Activated T-helper 1 cell treated with anti-CD3 and anti-CD28 coated beads, Interleukin-12 subunit alpha, Interleukin-12 subunit beta, Interleukin-2, Interleukin-4 antibody, amounts not matched to agents 30 ng/mL and 10 ng/mL and 1 ng/mL, durations not matched to agents 14 hours and 24 hours and 36 hours (primary cell): Measurements from ENCODE around the gene LAMB1. TPM values are rescaled to one million over a fixed set of nuclear protein-coding genes. Genes with fewer than 3 reads are reported as not detected.

Experiments used
- DNase-seq: peaks from one replicate; pipeline ENCODE4 v3.0.0; 2021; ENCODE audit warnings: low spot score
- H3K27ac Mint-ChIP-seq: one replicate; pipeline ENCODE4 v1.8.0; 2021; ENCODE audit warnings: mild to moderate bottlenecking, mixed read lengths
- H3K27me3 Mint-ChIP-seq: one replicate; pipeline ENCODE4 v1.8.0; 2022; ENCODE audit warnings: mild to moderate bottlenecking, moderate library complexity, mixed read lengths; ENCODE audit not compliant: insufficient read depth
- H3K36me3 Mint-ChIP-seq: one replicate; pipeline ENCODE4 v1.8.0; 2021; ENCODE audit warnings: low read depth, mixed read lengths
- H3K4me1 Mint-ChIP-seq: one replicate; pipeline ENCODE4 v1.8.0; 2021; ENCODE audit warnings: low read depth, mixed read lengths
- H3K4me3 Mint-ChIP-seq: one replicate; pipeline ENCODE4 v1.8.0; 2021; ENCODE audit warnings: mild to moderate bottlenecking, moderate library complexity, mixed read lengths
- H3K9me3 Mint-ChIP-seq: one replicate; pipeline ENCODE4 v1.8.0; 2021; ENCODE audit warnings: mixed read lengths
- intact Hi-C: fragments of 100-400 bp; cut with micrococcal nuclease; formaldehyde crosslinking; loops from one replicate; pipeline ENCODE4 v1.15.1; 2024
- total RNA-seq: library from RNA; stranded (reverse); gene quantifications from 2 replicates; pipeline ENCODE4 v1.2.3, GENCODE V29; 2022

LAMB1 gene
- total RNA-seq, 1 donor from 2014 or later: not detected

DNA sequence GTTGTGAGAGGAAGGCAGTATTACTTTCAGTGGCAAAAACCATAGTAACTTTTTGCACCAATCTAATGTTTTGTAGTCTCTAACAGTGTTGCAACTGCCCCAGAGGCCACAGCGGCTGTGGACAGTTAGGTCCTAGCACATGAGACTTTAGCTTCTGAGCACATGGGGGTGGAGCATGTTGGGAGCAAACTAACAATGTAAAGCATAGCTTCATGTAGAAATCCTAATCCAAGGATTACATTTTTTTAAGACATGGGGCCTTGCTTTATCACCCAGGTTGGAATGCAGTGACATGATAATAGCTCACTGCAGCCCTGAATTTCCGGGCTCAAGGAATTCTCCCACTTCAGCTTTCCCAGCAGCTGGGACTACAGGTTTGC lies 49.0 kb downstream of the LAMB1 start:
- no peaks in the 10 kb centered on the region for H3K36me3 Mint-ChIP-seq
- no peak for DNase-seq
- H3K4me1 Mint-ChIP-seq: no peaks in the 10 kb centered on the region
- intact Hi-C loops: no loop called here
- no peaks in the 10 kb centered on the region for H3K9me3 Mint-ChIP-seq
- H3K27me3 Mint-ChIP-seq: peaks cover 6% of the 10 kb centered on the region
- no peak overlapping the region for H3K27ac Mint-ChIP-seq
- no peak overlapping the region for H3K4me3 Mint-ChIP-seq

DNA sequence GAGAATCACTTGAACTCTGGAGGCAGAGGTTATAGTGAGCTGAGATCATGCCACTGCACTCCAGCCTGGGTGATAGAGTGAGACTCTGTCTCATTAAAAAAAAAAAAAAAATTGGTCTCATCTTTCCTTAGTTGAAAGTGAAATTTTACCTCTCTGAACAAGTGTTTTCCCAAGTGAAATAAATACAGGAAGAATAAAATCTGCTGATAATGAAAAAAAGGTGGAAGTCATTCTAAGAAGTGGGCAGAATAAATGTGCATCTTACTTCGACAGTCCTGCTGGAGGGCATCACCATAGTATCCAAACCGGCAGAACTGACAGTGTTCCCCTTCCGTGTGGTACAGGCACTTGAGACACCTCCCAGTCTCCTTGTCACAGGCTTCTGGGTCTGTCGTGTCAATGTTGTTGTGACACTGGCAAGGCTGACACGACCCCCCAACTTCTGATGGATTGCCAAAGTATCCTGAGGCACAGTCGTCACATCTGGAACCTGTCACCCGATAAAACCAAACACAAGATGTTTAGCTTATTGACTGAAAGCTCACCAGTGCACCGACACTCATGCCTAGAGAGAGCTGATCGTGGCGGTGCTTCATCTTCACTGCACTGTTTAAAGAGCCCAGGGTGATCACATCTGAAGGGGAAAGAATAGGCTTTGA lies 49.6 kb downstream of the LAMB1 start:
- no peaks in the 10 kb centered on the region for H3K9me3 Mint-ChIP-seq
- no peaks in the 10 kb centered on the region for H3K4me1 Mint-ChIP-seq
- H3K27ac Mint-ChIP-seq: no peak overlapping the region
- no peaks in the 10 kb centered on the region for H3K36me3 Mint-ChIP-seq
- intact Hi-C loops: no loop called here
- DNase-seq: no peak
- no peak overlapping the region for H3K4me3 Mint-ChIP-seq
- peaks cover 2% of the 10 kb centered on the region for H3K27me3 Mint-ChIP-seq

DNA sequence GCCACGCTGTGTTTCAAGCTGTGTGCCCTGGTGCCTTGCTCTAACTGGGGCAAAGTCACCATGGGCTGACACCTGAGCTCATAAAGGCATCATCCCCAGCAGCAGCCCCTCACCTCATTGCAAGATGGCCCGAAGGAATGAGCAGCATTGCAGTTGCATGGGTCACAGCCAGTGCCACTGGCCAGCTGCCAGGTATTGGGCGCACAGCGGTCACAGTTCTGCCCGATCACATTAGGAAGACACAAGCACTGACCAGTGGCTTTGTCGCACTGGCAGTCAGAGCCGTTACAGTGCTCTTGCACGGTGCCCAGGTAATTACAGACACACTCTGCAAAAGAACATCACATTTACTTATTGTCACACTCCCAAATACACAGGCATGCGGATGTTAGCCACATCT lies 51.1 kb downstream of the LAMB1 start:
- Mint-ChIP-seq H3K4me1 (no peaks in the 10 kb centered on the region), H3K9me3 (no peaks in the 10 kb centered on the region), H3K36me3 (no peaks in the 10 kb centered on the region), H3K4me3 (no peak overlapping the region), H3K27me3 (no peaks in the 10 kb centered on the region), H3K27ac (no peak overlapping the region)
- intact Hi-C loops: no loop called here
- no peak for DNase-seq

DNA sequence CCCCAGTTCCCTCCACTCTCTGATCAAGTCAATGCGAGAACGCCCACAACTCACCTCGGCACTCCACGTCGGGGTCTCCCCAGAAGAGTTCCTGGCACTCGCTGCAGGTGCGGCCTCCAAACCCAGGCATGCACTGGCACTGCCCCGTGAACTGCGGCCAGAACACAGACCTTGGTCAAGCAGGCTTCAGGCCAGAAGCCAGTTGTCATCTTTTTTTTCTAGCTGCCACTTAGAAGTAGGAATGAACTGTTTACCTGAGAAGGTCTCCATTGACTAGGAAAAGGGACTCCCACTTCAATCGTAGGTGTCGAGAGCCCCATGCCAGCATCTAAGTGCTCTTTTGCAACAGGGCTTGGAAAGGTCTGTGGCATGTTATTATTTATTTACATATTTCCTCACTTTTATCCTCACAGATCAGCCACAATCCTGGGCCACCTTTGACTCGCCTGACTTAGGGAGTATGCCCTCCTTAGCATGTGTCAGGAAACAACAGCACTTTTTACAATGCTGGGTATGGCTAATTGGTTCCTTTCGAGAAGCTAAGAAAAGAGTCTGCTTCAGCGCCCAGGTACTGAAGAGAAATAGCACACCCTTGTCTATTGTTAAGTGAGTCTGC lies 51.7 kb downstream of the LAMB1 start:
- no peaks in the 10 kb centered on the region for H3K4me1 Mint-ChIP-seq
- no peak overlapping the region for H3K4me3 Mint-ChIP-seq
- H3K36me3 Mint-ChIP-seq: no peaks in the 10 kb centered on the region
- DNase-seq: no peak
- H3K9me3 Mint-ChIP-seq: no peaks in the 10 kb centered on the region
- H3K27ac Mint-ChIP-seq: no peak overlapping the region
- H3K27me3 Mint-ChIP-seq: no peaks in the 10 kb centered on the region
- intact Hi-C loops: no loop called here

DNA sequence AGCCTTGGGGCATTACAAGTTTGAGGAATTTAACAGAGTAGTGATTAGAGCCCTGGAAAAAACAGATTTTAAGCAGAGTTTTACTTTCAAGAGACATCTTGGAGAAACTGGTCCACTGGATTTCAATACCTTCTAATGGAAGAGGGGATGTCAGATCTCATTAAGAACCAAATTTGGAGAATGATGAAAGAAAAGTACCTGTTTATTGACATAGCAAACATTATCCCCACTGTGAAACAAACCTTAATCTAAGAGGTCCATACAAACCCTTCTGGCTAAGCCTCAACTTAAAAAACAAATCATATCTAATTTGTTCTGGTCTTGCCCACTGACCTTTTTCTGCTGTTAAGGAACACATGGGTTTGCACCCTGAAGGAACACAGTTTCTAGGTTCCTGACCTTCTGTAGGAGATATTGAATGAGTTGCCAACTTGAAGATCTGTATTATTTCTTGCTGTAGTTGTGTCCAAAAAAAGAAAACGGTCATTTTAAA lies 53.5 kb downstream of the LAMB1 start:
- Mint-ChIP-seq H3K36me3 (no peaks in the 10 kb centered on the region), H3K27me3 (no peaks in the 10 kb centered on the region), H3K9me3 (no peaks in the 10 kb centered on the region), H3K27ac (no peak overlapping the region), H3K4me3 (no peak overlapping the region), H3K4me1 (no peaks in the 10 kb centered on the region)
- intact Hi-C loops: no loop called here
- DNase-seq: no peak

DNA sequence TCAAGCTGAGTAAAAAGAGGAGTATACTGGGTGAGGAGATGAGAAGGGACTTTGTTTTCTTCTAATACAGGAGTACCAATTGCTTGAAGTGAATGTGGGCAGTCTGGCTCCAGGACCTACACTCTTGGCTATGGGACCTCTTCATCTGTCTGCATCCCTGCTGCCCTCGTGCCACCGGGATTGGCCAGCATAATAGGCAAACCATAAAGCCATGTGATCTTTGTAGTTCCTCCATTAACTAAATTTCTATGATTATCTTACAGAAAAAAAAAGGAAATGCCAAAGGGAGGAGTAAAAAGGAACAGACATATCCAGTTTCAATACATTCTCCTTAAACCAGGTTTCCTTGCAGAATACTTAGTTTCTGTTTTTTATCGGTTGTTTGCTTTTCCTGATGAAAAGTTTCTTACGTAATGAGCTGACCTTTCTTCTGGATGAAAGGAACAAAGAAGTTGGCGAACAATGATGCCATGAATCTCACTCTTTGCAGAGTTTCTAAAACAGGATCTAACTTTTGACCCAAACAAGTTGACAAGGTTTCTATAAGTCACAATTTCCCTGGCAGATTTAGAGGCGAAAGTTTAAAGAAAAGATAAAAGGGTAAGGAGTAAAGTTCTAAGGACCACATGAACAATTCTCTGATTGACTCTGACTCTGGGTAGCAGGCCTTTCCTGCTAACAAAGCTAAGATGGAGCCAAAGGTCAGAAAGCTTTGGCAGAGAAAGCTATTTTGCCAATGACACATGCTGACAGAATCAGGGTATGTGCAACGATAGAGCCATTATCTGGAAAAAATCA lies 54.1 kb downstream of the LAMB1 start:
- H3K9me3 Mint-ChIP-seq: no peaks in the 10 kb centered on the region
- DNase-seq: no peak
- no peaks in the 10 kb centered on the region for H3K27me3 Mint-ChIP-seq
- no peak overlapping the region for H3K4me3 Mint-ChIP-seq
- no peaks in the 10 kb centered on the region for H3K4me1 Mint-ChIP-seq
- intact Hi-C loops: no loop called here
- H3K36me3 Mint-ChIP-seq: no peaks in the 10 kb centered on the region
- H3K27ac Mint-ChIP-seq: no peak overlapping the region

DNA sequence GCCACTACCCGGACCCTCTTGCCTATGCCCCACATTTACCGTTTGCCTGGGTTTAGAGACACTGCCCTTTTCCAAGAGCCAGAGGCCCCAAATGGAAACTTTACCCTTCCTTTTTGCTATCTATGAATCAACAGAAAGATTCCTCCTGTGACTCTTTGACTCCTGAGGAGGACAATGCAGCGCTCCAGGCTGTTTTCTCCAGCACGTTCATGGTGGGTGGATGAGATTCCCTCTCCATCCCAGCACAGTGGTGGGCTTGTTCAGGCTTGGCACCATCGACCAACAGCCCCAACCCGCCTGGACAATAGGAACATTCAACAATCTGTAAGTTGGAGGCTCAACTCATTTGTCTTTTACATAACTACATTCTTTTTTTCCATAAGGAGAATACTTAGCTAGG lies 56.1 kb downstream of the LAMB1 start:
- Mint-ChIP-seq H3K4me3 (no peak overlapping the region), H3K9me3 (no peaks in the 10 kb centered on the region), H3K4me1 (no peaks in the 10 kb centered on the region), H3K27me3 (no peaks in the 10 kb centered on the region), H3K36me3 (no peaks in the 10 kb centered on the region), H3K27ac (no peak overlapping the region)
- no peak for DNase-seq
- intact Hi-C loops: no loop called here

DNA sequence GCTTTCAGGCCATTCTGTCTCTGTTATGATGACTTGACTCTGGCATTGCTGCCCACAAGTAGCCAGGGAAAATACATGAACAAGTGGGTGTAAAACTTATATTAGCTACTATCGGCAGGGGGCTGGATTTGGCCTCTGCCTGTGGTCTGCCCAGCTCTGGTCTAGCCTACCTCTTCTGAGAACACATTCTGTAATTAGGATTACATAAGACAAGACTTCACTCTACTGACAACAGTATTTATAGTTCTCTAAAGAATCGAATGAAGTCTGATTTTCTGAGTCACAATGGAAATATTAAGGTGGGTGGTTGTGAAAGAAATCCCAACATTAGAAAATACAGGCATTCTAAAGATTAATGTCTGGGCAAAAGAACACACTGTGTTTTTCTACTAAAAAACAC lies 56.5 kb downstream of the LAMB1 start:
- no peak overlapping the region for H3K4me3 Mint-ChIP-seq
- no peaks in the 10 kb centered on the region for H3K4me1 Mint-ChIP-seq
- no peak overlapping the region for H3K27ac Mint-ChIP-seq
- no peaks in the 10 kb centered on the region for H3K36me3 Mint-ChIP-seq
- DNase-seq: no peak
- H3K9me3 Mint-ChIP-seq: no peaks in the 10 kb centered on the region
- intact Hi-C loops: no loop called here
- no peaks in the 10 kb centered on the region for H3K27me3 Mint-ChIP-seq

DNA sequence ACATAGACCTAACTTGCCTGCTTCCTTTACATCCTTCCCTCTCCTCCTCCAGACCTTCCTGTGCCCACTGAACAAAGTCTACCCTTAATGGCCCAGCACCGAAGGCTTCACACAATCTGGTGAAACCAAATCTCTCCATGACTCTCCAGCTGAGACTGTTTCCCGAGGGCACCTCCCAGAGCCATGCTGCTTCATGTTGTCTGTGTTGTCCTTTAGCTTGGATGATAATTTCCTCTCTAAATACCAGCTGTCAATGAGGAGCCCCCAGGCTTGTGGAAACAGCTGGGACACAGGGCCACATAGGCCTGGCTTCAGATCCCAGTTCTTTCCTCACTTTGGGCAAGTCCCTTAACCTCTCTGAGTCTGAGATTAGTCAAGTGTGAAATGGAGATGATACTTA lies 57.6 kb downstream of the LAMB1 start:
- DNase-seq: no peak
- Mint-ChIP-seq H3K9me3 (no peaks in the 10 kb centered on the region), H3K36me3 (peaks cover 3% of the 10 kb centered on the region), H3K27me3 (no peaks in the 10 kb centered on the region), H3K4me3 (no peak overlapping the region), H3K27ac (no peak overlapping the region), H3K4me1 (no peaks in the 10 kb centered on the region)
- intact Hi-C loops: no loop called here

DNA sequence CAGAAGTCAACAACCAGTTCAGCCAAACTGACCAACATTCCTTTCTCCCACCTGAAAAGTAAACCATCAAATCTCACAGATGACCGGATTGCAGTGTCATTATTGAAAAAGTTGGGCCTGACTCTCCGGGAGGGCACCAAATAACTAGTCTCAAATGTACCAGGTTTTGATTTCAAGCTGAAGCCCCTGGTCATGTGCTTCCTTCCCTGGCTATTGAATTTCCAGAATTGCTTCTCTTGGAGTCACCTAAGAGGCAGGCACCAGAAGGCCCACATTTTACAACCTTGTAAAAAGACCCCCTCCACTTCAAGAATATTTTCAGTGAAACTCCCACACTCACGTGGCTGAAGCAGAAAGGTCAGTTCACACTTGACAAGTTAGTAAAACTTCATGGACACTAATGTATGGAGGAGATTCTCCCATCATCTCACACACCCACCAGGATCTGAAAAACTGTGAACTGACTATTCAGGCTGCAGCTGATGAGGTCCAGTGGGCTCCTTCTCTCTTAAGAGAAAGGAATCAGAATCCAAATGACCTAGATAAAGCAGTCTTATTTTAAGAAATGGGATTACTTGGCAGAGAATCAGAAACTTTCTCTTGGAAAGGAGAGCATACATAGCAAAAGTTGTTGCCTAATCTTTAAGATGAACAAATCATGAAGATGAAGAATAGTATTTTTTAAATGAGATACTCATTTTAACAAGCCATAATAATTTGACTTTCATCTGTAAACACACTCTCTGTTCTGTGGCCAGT lies 58.4 kb downstream of the LAMB1 start:
- Mint-ChIP-seq H3K27ac (no peak overlapping the region), H3K4me1 (no peaks in the 10 kb centered on the region), H3K4me3 (no peak overlapping the region), H3K27me3 (no peaks in the 10 kb centered on the region), H3K36me3 (peaks cover 3% of the 10 kb centered on the region), H3K9me3 (no peaks in the 10 kb centered on the region)
- DNase-seq: no peak
- intact Hi-C loops: no loop called here

DNA sequence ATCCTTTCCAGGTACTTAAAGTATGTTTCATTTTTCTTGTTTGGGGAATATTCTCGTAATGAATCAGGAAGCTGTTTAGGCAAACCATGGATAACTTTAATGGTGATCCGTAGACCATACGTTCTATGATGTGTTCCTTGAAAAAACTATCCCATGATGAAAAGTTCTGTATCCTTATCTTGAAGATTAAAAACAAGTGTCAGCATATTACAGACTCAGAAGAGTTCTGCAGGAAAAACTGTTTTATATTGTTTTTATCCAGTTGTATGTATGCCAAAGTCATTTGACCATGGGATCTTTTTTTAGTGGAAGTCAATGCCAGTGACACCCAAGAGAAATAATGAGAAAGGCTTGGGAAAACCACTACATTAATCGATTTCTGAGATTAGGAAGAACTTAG lies 59.9 kb downstream of the LAMB1 start:
- intact Hi-C loops: no loop called here
- Mint-ChIP-seq H3K4me3 (no peak overlapping the region), H3K27ac (no peak overlapping the region), H3K4me1 (no peaks in the 10 kb centered on the region), H3K36me3 (peaks cover 3% of the 10 kb centered on the region), H3K9me3 (no peaks in the 10 kb centered on the region), H3K27me3 (no peaks in the 10 kb centered on the region)
- DNase-seq: no peak

DNA sequence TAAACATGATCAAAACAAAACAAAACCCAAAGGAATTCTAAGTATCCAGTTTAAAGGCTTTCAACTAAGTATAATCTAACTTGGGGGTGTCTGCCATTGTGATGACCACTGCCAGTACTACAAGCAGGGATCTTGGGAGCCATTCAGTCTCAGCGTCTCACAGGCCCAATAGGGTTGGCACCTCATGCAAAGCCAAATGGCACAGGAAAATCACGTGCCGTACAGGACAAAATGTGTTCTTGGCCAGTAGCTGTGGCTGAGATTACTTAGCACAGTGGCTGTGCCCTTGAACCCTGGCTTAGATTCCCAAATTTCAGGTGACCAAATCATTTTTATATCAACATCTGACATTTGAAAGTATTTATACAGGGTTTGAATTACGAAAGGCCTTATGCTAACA lies 62.0 kb downstream of the LAMB1 start:
- Mint-ChIP-seq H3K36me3 (peaks cover 3% of the 10 kb centered on the region), H3K27me3 (no peaks in the 10 kb centered on the region), H3K4me3 (no peak overlapping the region), H3K9me3 (no peaks in the 10 kb centered on the region), H3K27ac (no peak overlapping the region), H3K4me1 (no peaks in the 10 kb centered on the region)
- intact Hi-C loops: no loop called here
- no peak for DNase-seq
